IMR-90 (cell line): ENCODE results near the gene CEP63. TPM values are rescaled to one million over a fixed set of nuclear protein-coding genes. Genes with fewer than 3 reads are reported as not detected.

Source experiments
- ATAC-seq: fragments of 200-7000 bp; cut with Tn5 transposase; 2 replicates; pipeline ENCODE4 v1.9.1; 2020; ENCODE audit warnings: low read depth, mild to moderate bottlenecking, moderate library complexity
- BruUV-seq: library from RNA; stranded (reverse); fragments of 400-500 nt; replicated peaks from 2 replicates; lab custom pipeline; 2021; lab: Mats Ljungman, UMichigan
- CTCF ChIA-PET: fragments of 300-600 bp; formaldehyde crosslinking; extraction: SDS; loops from one replicate; lab custom pipeline; 2021; ENCODE audit warnings: antibody characterized with exemption; lab: Yijun Ruan, JAX
- POLR2A ChIA-PET: fragments of 300-600 bp; sonication (Branson Sonifier 250); formaldehyde crosslinking; loops from one replicate; lab custom pipeline; 2022; ENCODE audit warnings: antibody characterized with exemption; ENCODE audit not compliant: unreplicated experiment; lab: Charles Lee
- DNase-seq: peaks from one replicate; pipeline ENCODE4 v3.0.0; 2013
- H2AFZ ChIP-seq: replicated peaks from 2 replicates; pipeline ENCODE3; 2013; ENCODE audit warnings: low read length, mild to moderate bottlenecking; ENCODE audit not compliant: poor library complexity
- H2AK5ac ChIP-seq: 2 replicates; pipeline ENCODE4 v1.6.1; 2013; ENCODE audit warnings: low read depth, low read length, inconsistent platforms
- H2AK9ac ChIP-seq: replicated peaks from 2 replicates; pipeline ENCODE3; 2013; ENCODE audit warnings: mild to moderate bottlenecking, low read depth, low read length, moderate library complexity; ENCODE audit not compliant: poor library complexity
- H2BK120ac ChIP-seq: 2 replicates; pipeline ENCODE4 v1.6.1; 2013; ENCODE audit warnings: low read depth, low read length, inconsistent platforms
- H2BK15ac ChIP-seq: 3 replicates; pipeline ENCODE4 v1.6.1; 2013; ENCODE audit warnings: low read depth, low read length, inconsistent platforms
- H2BK20ac ChIP-seq: 2 replicates; pipeline ENCODE4 v1.6.1; 2013; ENCODE audit warnings: low read depth, mild to moderate bottlenecking, inconsistent platforms, low read length, moderate library complexity
- H2BK5ac ChIP-seq: 2 replicates; pipeline ENCODE4 v1.6.1; 2013; ENCODE audit warnings: mild to moderate bottlenecking, low read depth, low read length, inconsistent platforms; ENCODE audit not compliant: poor library complexity, severe bottlenecking
- H3K14ac ChIP-seq: replicated peaks from 2 replicates; pipeline ENCODE4 v1.6.1; 2013; ENCODE audit warnings: low read depth, low read length, inconsistent platforms
- H3K18ac ChIP-seq: 2 replicates; pipeline ENCODE4 v1.6.1; 2013; ENCODE audit warnings: low read depth, low read length, control low read depth
- H3K23ac ChIP-seq: 2 replicates; pipeline ENCODE4 v1.6.1; 2013; ENCODE audit warnings: low read depth, low read length, inconsistent platforms
- H3K27ac ChIP-seq: 2 replicates; pipeline ENCODE4 v1.5.1; 2013; ENCODE audit warnings: mild to moderate bottlenecking, control low read depth, low read length; ENCODE audit not compliant: insufficient read depth
- H3K27me3 ChIP-seq: 2 replicates; pipeline ENCODE4 v1.6.1; 2013; ENCODE audit warnings: low read length; ENCODE audit not compliant: control insufficient read depth, insufficient read depth
- H3K36me3 ChIP-seq: 2 replicates; pipeline ENCODE4 v1.6.1; 2013; ENCODE audit warnings: low read length, mixed read lengths; ENCODE audit not compliant: control insufficient read depth, insufficient read depth
- H3K4ac ChIP-seq: 2 replicates; pipeline ENCODE4 v1.6.1; 2013; ENCODE audit warnings: low read depth, low read length, inconsistent platforms
- H3K4me1 ChIP-seq: 2 replicates; pipeline ENCODE4 v1.6.1; 2013; ENCODE audit warnings: low read length, mixed read lengths; ENCODE audit not compliant: control insufficient read depth, insufficient read depth
- H3K4me2 ChIP-seq: 2 replicates; pipeline ENCODE4 v1.6.1; 2013; ENCODE audit warnings: low read depth, mild to moderate bottlenecking, control low read depth, low read length, moderate library complexity
- H3K4me3 ChIP-seq: 2 replicates; pipeline ENCODE4 v1.5.1; 2013; ENCODE audit warnings: low read depth, mild to moderate bottlenecking, control low read depth, low read length, moderate library complexity; ENCODE audit not compliant: insufficient read depth
- H3K56ac ChIP-seq: 2 replicates; pipeline ENCODE4 v1.6.1; 2013; ENCODE audit warnings: low read length, inconsistent platforms; ENCODE audit not compliant: insufficient read depth; ENCODE audit errors: extremely low read depth
- H3K79me1 ChIP-seq, 2 experiments: 2 replicates each; pipeline ENCODE4 v1.6.1; 2013; ENCODE audit warnings: low read length in 2 of 2, inconsistent platforms in 1 of 2, low read depth in 1 of 2
- H3K9ac ChIP-seq: 2 replicates; pipeline ENCODE4 v1.6.1; 2013; ENCODE audit warnings: low read depth, low read length, control low read depth
- H3K9me1 ChIP-seq: 2 replicates; pipeline ENCODE4 v1.6.1; 2013; ENCODE audit warnings: low read length, inconsistent platforms; ENCODE audit not compliant: insufficient read depth
- H3K9me3 ChIP-seq: 2 replicates; pipeline ENCODE4 v1.6.1; 2013; ENCODE audit warnings: low read length; ENCODE audit not compliant: control insufficient read depth, insufficient read depth
- H4K20me1 ChIP-seq: 2 replicates; pipeline ENCODE4 v1.6.1; 2013; ENCODE audit warnings: low read length, inconsistent platforms; ENCODE audit not compliant: insufficient read depth
- H4K5ac ChIP-seq: 2 replicates; pipeline ENCODE4 v1.6.1; 2013; ENCODE audit warnings: mild to moderate bottlenecking, low read depth, low read length, control low read depth
- H4K8ac ChIP-seq, 2 experiments: 2 replicates each; pipeline ENCODE4 v1.6.1; 2013; ENCODE audit warnings: low read depth in 2 of 2, low read length in 2 of 2, control low read depth in 1 of 2, inconsistent platforms in 1 of 2
- H4K91ac ChIP-seq: 2 replicates; pipeline ENCODE4 v1.6.1; 2013; ENCODE audit warnings: low read depth, low read length, inconsistent platforms; ENCODE audit not compliant: insufficient read depth
- SMC3 ChIP-seq: fragments of 150-350 bp; IDR thresholded peaks from 2 replicates; pipeline ENCODE4 v1.6.1; 2016; ENCODE audit warnings: low read depth, mild to moderate bottlenecking, antibody characterized with exemption, low read length, moderate library complexity
- WGBS, 2 experiments: methylation state at CpG; one replicate each; pipeline versions ENCODE4 v1.1.5 to v1.1.7; 2013; ENCODE audit warnings: missing lambda C conversion rate in 2 of 2; ENCODE audit not compliant: insufficient read length in 1 of 2; ENCODE audit errors: extremely low coverage in 2 of 2; 5-methylcytosine and 5-hydroxymethylcytosine counted together
- dilution Hi-C: fragments of 300-500 bp; cut with HindIII; formaldehyde crosslinking; loops from one replicate; pipeline ENCODE4 v1.14.3; 2018; ENCODE audit warnings: low sequenced_read_pairs; ENCODE audit not compliant: unreplicated experiment
- in situ Hi-C: fragments of 300-500 bp; cut with MboI; formaldehyde crosslinking; loops from 3 replicates; pipeline ENCODE4 v1.14.3; 2019; ENCODE audit warnings: low sequenced_read_pairs, inconsistent platforms, mixed read lengths
- intact Hi-C: fragments of 100-400 bp; cut with micrococcal nuclease; formaldehyde crosslinking; loops from 2 replicates; pipeline ENCODE4 v1.10.0; 2022
- polyA plus RNA-seq, 3 experiments: library from polyadenylated mRNA; depleted of rRNA; stranded (reverse); fragments of >200 nt; gene quantifications; 2 replicates each; pipeline ENCODE4 v1.2.3, GENCODE V29; 2012; ENCODE audit warnings: low replicate concordance in 1 of 3
- total RNA-seq: library from RNA; depleted of rRNA; stranded (reverse); fragments of >200 nt; gene quantifications from 2 replicates; pipeline ENCODE4 v1.2.3, GENCODE V29; 2012

The CEP63 gene
- total and polyA plus RNA-seq, 2 of the 4 experiments (the other 2 are of a cell fraction): 6.5 to 9.1 TPM

DNA sequence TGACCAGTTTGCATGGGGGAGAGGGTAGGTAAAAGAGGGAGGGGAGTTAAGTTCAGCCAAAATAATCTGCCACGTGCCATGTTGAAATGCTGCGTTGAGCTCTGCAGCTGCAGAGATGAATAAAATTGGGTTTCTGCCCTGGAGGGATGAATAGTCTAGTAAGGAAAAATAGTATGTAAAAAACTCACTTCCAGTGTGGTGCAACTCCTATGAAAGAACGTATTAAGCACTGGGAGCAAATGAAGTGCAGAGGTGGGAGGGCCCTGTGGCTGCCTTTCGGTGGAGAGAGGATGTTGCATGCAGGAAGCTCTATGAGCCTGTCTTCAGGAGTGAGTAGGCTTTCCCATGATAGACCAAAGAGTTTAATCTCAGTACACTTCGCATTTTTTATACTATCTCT is 8.6 kb downstream of the CEP63 start:
- no peak overlapping the region for H2BK15ac ChIP-seq
- no peak overlapping the region for H3K23ac ChIP-seq
- H4K91ac ChIP-seq: no peak overlapping the region
- in situ Hi-C loops (loop anchor here (25.0 kb wide), 1 partner anchor 682 kb away; the partner anchor contains the start of gene SRPRB), dilution Hi-C loops (no loop called here), intact Hi-C loops (loop anchor here (5.0 kb wide), 1 partner anchor 282 kb away; no protein-coding TSS in a partner anchor)
- ChIA-PET CTCF (interaction anchor here (0.8 kb wide), 1 partner anchor 21 kb away, joined by 3 read pairs; no protein-coding TSS in a partner anchor), POLR2A (no interaction called here)
- no peak overlapping the region for H3K56ac ChIP-seq
- no peak overlapping the region for H2AFZ ChIP-seq
- peaks cover 4% of the 10 kb centered on the region; the same call in 1 of the 2 replicates for H3K36me3 ChIP-seq
- H2BK120ac ChIP-seq: no peak overlapping the region
- no peak overlapping the region for H2AK9ac ChIP-seq
- H3K4me2 ChIP-seq: no peak overlapping the region
- DNase-seq (no peak), ATAC-seq (no peak)
- no peak overlapping the region for H4K5ac ChIP-seq
- no peaks in the 10 kb centered on the region; the same call in 1 of the 2 replicates for H4K20me1 ChIP-seq
- no TSS peak for BruUV-seq
- no peak overlapping the region for H3K27ac ChIP-seq
- no peak overlapping the region; the same call in 1 of the 2 replicates for H3K14ac ChIP-seq
- peaks cover 26 to 43% of the 10 kb centered on the region in 2 experiments for H3K79me1 ChIP-seq
- H2BK5ac ChIP-seq: no peak overlapping the region
- peaks cover 4% of the 10 kb centered on the region; the same call in 1 of the 2 replicates for H3K4me1 ChIP-seq
- no peaks in the 10 kb centered on the region for H3K9me3 ChIP-seq
- no peak overlapping the region for H2BK20ac ChIP-seq
- no peaks in the 10 kb centered on the region for H3K27me3 ChIP-seq
- no peak overlapping the region for H3K9ac ChIP-seq
- H3K9me1 ChIP-seq: no peaks in the 10 kb centered on the region
- no peak overlapping the region for H4K8ac ChIP-seq
- H3K4me3 ChIP-seq: no peak overlapping the region
- no peak overlapping the region; the same call in 1 of the 2 replicates for H2AK5ac ChIP-seq
- no peak for TF ChIP-seq SMC3
- WGBS, 2 experiments: no CpG with 5 or more reads among the region's 5 CpGs
- no peak overlapping the region for H3K18ac ChIP-seq
- no peak overlapping the region for H3K4ac ChIP-seq
